ENCODE measurements around the gene PHEX.

The PHEX gene

GRCh38 chrX:22032084-22032483, at the start of gene PHEX:
Gene PHEX (plus strand): TSS chrX:22032325. CDS start chrX:22033006, 681 bp downstream.
- peak; percentile 35 for DNase-seq

- DNase-seq, result peak; percentile 73
Observed at GRCh38 chrX:21985332-21985777, 46.8 kb upstream of the PHEX start.

- no peak for DNase-seq
Observed at GRCh38 chrX:21986596-21986995, 45.5 kb upstream of the PHEX start.

DNA sequence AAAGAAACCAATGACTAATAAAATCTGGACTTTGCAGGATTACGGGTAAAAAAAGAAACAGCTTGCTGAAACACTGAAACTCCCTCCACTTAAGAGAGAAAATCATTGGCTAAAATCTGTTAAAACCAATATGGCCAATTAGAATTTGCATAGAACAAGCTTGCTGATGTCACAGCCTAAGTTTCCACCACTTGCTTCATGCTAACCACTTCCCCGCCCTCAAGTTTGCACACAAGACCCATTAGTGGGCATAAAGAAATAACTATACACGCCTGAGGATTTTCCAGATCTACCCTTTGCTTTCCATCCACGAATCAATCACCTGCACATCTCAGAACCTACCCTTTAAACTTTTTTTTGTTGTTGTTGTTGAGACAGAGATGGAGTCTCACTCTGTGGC, 42.7 kb upstream of the PHEX start:
- no peak for DNase-seq

DNA sequence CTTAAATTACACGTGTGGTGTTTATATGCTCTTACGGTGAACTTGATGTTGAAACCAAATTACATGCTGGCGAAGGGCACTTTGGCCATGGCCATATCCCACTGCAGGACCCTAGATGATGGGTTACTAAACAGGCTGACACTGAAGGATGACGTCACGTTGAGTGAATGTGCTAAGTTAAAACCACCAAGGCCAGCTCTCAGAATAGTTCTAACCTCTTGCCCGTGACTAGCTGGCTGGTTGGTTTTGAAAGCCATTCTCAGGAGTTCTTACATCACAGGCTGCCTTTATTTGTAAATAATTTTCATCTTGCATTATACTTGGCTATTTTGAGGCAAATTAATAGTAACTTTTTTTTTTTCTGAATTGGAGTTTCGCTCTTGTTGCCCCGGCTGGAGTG, 41.3 kb upstream of the PHEX start:
- DNase-seq, result no peak

GRCh38 chrX:21991504-21991903, 40.6 kb upstream of the PHEX start:
- DNase-seq, result no peak

DNA sequence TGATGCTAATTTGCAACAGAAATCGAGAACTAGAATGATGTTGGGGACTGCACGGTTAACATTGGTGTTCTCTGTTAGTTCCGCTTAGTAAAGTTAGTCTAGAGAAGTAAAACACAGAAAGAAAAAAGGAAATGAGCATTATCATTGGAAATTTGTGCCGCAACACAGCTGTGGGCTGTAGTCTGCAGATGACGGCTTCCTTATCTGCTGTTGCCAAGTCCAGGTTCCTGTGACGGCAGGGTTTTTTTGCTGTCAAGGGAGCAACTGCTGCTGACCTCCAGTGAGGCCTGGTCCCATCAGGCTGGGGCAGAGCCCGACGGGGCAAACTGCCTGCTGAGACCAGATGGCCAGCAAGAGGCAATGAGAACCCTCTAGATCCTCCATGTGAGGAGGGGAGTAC, 38.9 kb upstream of the PHEX start:
- no peak for DNase-seq

- no peak for DNase-seq
Observed at GRCh38 chrX:21996872-21997455, 35.2 kb upstream of the PHEX start.

GRCh38 chrX:21998037-21998436, 34.1 kb upstream of the PHEX start:
- no peak for DNase-seq

DNA sequence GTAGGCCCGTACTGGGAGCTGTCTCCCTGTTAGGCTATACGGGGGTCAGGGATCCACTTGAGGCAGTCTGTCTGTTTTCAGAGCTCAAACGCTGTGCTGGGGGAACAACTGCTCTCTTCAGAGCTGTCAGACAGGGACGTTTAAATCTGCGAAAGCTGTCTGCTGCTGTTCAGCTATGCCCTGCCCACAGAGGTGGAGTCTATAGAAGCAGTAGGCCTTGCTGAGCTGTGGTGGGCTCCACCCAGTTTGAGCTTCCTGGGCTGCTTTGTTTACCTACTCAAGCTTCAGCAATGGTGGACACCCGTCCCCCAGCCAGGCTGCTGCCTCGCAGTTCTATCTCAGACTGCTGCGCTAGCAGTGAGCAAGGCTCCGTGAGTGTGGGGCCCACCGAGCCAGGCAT, 27.3 kb upstream of the PHEX start:
- no peak for DNase-seq

DNA sequence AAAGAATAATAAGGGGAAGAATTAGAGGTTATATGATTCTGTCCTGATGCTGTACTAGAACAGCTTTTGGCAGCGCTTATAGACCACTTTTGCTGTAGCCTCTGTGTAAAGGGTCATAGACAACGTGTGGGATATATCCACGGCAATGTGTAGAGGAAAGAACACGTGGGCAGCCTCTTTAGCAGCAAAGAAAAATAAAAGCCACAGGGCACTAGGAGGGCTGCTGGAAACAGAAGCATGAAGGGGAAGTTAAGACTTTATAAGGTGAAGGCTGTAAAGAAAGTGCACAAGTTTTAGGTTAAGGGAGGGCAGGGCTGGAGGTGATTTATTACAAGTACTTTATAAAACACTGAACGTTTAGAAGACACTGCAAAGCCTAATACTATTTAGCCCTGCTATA, 20.1 kb upstream of the PHEX start:
- no peak for DNase-seq

- no peak for DNase-seq
Observed at GRCh38 chrX:22012931-22013330, 19.2 kb upstream of the PHEX start.

- no peak for DNase-seq
Observed at GRCh38 chrX:22015139-22015750, 16.9 kb upstream of the PHEX start.

DNA sequence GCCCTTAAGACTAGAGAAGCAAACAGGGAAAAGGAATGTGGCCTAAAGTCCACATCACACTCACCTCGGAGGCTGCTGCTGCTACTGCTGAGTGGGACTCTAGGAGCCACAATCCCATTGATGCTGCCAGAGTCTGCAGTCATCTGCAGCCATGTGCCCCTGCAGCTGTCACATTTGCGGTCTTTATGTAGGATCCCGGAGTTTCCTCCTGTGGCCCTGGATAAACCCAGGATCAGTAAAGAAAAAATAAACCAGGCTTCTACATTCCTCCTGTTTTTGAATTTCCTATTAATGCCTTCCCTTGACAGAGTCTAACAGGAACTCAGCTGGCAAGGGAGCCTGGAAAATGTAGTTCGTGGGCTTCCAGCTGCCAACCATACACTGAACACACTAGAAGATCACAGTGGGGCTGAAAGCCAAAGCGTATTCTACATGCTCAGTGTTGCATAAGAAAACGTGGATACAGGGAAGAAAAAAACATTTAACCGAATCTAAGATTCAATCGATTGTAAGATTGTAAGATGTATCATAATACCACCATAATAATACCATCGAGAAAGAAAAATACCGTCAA, 10.3 kb upstream of the PHEX start:
- no peak for DNase-seq

GRCh38 chrX:22024577-22024976, 7.5 kb upstream of the PHEX start:
- no peak for DNase-seq

DNA sequence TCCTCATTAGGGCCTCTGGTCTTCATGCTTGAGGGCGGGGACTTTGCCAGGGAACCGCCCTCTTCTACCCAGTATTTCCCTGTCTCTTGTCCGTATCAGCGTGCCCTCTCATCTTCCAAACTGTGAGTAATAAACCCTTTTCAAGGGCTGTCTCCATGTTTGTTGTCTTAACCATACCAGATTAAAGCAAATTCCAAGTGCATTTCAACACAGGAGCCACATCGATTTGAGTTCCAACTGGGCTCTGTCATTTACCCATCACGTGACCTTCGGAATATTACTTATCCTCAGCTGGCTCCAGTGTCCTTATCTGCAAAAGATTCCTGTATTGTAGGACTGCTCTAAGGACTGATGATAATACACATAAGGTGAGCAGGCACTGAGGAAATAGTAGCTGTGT, 6.4 kb upstream of the PHEX start:
- DNase-seq, result no peak

DNA sequence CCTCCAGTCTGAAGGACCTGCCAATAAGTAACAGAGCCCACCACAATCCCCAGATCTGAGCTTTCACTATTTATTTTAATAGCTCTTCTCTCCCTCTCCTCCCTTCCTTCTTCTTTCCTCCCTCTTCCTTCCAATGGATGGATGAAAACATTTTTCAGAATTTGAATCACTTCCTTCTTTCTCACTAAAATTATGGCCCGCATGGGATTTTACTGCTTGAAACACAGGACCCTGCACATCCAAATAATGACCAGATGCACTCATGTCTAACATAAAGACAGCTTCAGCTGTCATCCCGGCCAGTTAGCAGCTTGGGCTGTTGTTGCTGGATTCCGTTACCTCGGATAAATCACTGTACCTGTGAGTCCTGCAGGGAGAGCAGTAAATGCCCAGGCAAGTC, 5.4 kb upstream of the PHEX start:
- DNase-seq, result no peak

DNA sequence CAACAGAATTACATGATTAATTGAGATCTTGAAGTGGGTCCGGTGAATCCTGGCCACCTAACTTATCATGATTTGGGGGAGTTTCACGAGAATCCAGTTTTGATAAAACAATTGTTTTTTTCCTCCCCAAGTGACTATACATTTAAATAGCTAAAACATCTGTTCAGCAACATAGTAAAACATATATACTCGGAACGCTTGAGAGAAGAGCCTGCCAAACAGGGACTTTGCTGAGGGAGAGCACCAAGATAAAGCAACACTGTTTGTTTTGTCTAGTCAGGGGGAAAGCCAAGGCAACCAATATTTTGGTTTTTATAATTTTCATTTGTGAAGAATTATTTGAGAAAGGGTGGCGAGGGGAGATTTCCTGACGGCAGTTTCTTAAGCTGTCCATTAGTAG, 381 bp downstream of the PHEX start:
- DNase-seq, result no peak

GRCh38 chrX:22033818-22034217, 1.7 kb downstream of the PHEX start:
- peak; percentile 68 for DNase-seq

DNA sequence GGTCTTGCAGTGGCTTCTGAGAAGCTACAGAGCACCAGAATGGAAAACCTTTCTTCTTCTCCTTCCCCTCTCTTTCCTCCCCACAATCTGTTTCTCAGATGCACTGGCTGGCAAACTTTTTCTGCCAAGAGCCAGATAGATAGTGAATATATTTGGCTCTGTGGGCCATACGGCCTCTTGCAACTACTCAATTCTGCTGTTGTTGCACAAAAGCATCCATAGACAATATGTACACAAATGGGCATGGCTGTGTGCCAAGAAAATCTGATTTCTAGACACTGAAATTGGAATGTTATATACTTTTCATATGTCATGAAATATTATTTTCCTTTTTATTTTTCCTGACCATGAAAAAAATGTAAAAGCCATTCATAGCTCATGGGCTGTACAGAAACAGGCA, 3.1 kb downstream of the PHEX start:
- DNase-seq, result peak; percentile 34

GRCh38 chrX:22037225-22037624, 5.1 kb downstream of the PHEX start:
- peak; percentile 3 for DNase-seq

- DNase-seq, result no peak
Observed at GRCh38 chrX:22037911-22038537, 5.9 kb downstream of the PHEX start.

- DNase-seq, result no peak
Observed at GRCh38 chrX:22039541-22039940, 7.4 kb downstream of the PHEX start.

DNA sequence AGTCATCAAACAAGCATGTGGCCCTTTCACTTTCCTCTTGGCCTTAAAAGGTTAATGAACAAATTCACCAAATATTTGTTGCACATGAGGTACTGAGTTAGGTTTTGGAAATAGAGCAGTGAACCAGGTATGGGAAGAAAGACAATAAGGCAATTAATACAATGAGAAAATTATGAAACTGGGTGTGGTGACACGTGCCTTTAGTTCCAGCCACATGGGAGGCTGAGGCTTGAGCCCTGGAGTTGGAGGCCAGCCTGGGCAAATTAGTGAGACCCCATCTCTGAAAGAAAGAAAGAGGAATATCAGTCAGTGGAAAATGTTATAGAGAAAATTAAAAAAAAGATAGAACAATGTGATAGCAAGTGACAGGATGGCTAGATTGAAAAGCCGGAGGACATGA, 8.1 kb downstream of the PHEX start:
- DNase-seq, result no peak

Data from NCI-H69 (cell line).